SK-MEL-5 (cell line): ENCODE measurements around the gene LRG1. TPM values are rescaled to one million over a fixed set of nuclear protein-coding genes. Genes with fewer than 3 reads are reported as not detected.

ENCODE experiments used
- DNase-seq: peaks from one replicate; pipeline ENCODE4 v3.0.0-alpha.2; 2016; ENCODE audit warnings: low read depth, low spot score
- in situ Hi-C: cut with HindIII; loops from 2 replicates; pipeline ENCODE4 v1.10.0; 2016; ENCODE audit warnings: low sequenced_read_pairs, high pct_unique_total_duplicates, low pct_unique_long_range_greater_than_20kb
- total RNA-seq: library from RNA; depleted of rRNA; stranded (reverse); fragments of >200 nt; shearing (Covaris generic); gene quantifications from 2 replicates; pipeline ENCODE4 v1.2.3, GENCODE V29; 2014

LRG1 gene
- total RNA-seq, 1 experiment from 2014 or later: 0.05 TPM

GRCh38 chr19:4505570-4506448 lies 34.0 kb downstream of the LRG1 start:
- DNase-seq: no peak
- in situ Hi-C loops: no loop called here

GRCh38 chr19:4504891-4505569 lies 34.8 kb downstream of the LRG1 start:
- no peak for DNase-seq
- in situ Hi-C loops: no loop called here

- no peak for DNase-seq
- in situ Hi-C loops: no loop called here
These were observed 35.5 kb downstream of the LRG1 start for GRCh38 chr19:4504297-4504701.

- no peak for DNase-seq
- in situ Hi-C loops: no loop called here
These were observed 36.0 kb downstream of the LRG1 start for GRCh38 chr19:4503825-4504170.

- in situ Hi-C loops: no loop called here
- no peak for DNase-seq
These were observed 36.6 kb downstream of the LRG1 start for GRCh38 chr19:4503132-4503824.

GRCh38 chr19:4502282-4503131 lies 37.3 kb downstream of the LRG1 start:
- DNase-seq: no peak
- in situ Hi-C loops: no loop called here

- in situ Hi-C loops: no loop called here
- DNase-seq: no peak
These were observed 38.1 kb downstream of the LRG1 start for GRCh38 chr19:4501691-4502090.

- in situ Hi-C loops: no loop called here
- no peak for DNase-seq
These were observed 38.8 kb downstream of the LRG1 start for GRCh38 chr19:4500841-4501591.

GRCh38 chr19:4499855-4500254 lies 40.0 kb downstream of the LRG1 start:
- in situ Hi-C loops: no loop called here
- DNase-seq: no peak

- in situ Hi-C loops: no loop called here
- DNase-seq: no peak
These were observed 40.5 kb downstream of the LRG1 start for GRCh38 chr19:4499318-4499717.

GRCh38 chr19:4498694-4499093 lies 41.1 kb downstream of the LRG1 start:
- in situ Hi-C loops: no loop called here
- no peak for DNase-seq

- no peak for DNase-seq
- in situ Hi-C loops: no loop called here
These were observed 42.0 kb downstream of the LRG1 start for GRCh38 chr19:4497770-4498389.

GRCh38 chr19:4496304-4496703 lies 43.5 kb downstream of the LRG1 start:
- no peak for DNase-seq

GRCh38 chr19:4495471-4495870 lies 44.4 kb downstream of the LRG1 start:
- no peak for DNase-seq
- in situ Hi-C loops: no loop called here

More at GRCh38 chr19:4496304-4496703, 43.5 kb downstream of the LRG1 start:
- in situ Hi-C loops: no loop called here

- DNase-seq: no peak
- in situ Hi-C loops: no loop called here
These were observed 45.2 kb downstream of the LRG1 start for GRCh38 chr19:4494691-4495064.

GRCh38 chr19:4493929-4494690 lies 45.7 kb downstream of the LRG1 start:
- in situ Hi-C loops: no loop called here
- no peak for DNase-seq
